Measurements from ENCODE around the gene D2HGDH.

The D2HGDH gene

GRCh38 chr2:241775223-241776177 is 41.1 kb downstream of the D2HGDH start:
- no peak overlapping the region for H3K4me3 ChIP-seq (ENCODE audit: low read depth in 1 of 2, low read length in 2 of 2)
- no peaks in the 10 kb centered on the region for H3K36me3 ChIP-seq (ENCODE audit: insufficient read depth, low read length)
- no peaks in the 10 kb centered on the region for H4K20me1 ChIP-seq (ENCODE audit: insufficient read depth, low read length)
- H3K27ac ChIP-seq (ENCODE audit: low read length) = no peak overlapping the region
- no peaks in the 10 kb centered on the region for H3K4me1 ChIP-seq (ENCODE audit: insufficient read depth, low read length)
- no peaks in the 10 kb centered on the region for H3K27me3 ChIP-seq (ENCODE audit: insufficient read depth, low read length, poor library complexity)
- H3K4me2 ChIP-seq (ENCODE audit: insufficient read depth, low read length) = no peak overlapping the region
- TF ChIP-seq CTCF (IDR thresholded peaks at IDR 0.05; ENCODE audit: borderline replicate concordance, extremely low read depth, low read length, poor library complexity, severe bottlenecking) (no peak), EZH2 (IDR thresholded peaks at IDR 0.05; ENCODE audit: borderline replicate concordance, low read depth, low read length, severe bottlenecking) (no peak)
- ATAC-seq (ENCODE audit: insufficient read depth, low read depth) (0 out of 3 replicates have a peak, but pooled peaks have one; percentile 21), DNase-seq (peak; percentile 1)
- H3K79me2 ChIP-seq (ENCODE audit: insufficient read depth, low read length) = no peaks in the 10 kb centered on the region
- peaks cover 3% of the 10 kb centered on the region for H3K9me3 ChIP-seq (ENCODE audit: insufficient read depth, low read length, severe bottlenecking)
- no peak overlapping the region for H3K9ac ChIP-seq (ENCODE audit: low read depth, low read length)
- H2AFZ ChIP-seq (ENCODE audit: low read depth, low read length) = no peak overlapping the region

- no peak within 1 kb of the TSS for H3K9ac ChIP-seq (ENCODE audit: low read depth, low read length)
- peaks cover 14% of the 10 kb centered on the region for H3K9me3 ChIP-seq (ENCODE audit: insufficient read depth, low read length, severe bottlenecking)
- no peak within 1 kb of the TSS for H3K27ac ChIP-seq (ENCODE audit: low read length)
- H4K20me1 ChIP-seq (ENCODE audit: insufficient read depth, low read length) = no peaks in the 10 kb centered on the region
- no peak for TF ChIP-seq EZH2 (IDR thresholded peaks at IDR 0.05; ENCODE audit: borderline replicate concordance, low read depth, low read length, severe bottlenecking)
- H2AFZ ChIP-seq (ENCODE audit: low read depth, low read length) = no peak within 1 kb of the TSS
- H3K4me1 ChIP-seq (ENCODE audit: insufficient read depth, low read length) = no peaks in the 10 kb centered on the region
- no peaks in the 10 kb centered on the region for H3K79me2 ChIP-seq (ENCODE audit: insufficient read depth, low read length)
- ATAC-seq (ENCODE audit: insufficient read depth, low read depth) (no peak), DNase-seq (peak; percentile 2)
- no peak within 1 kb of the TSS for H3K4me3 ChIP-seq (ENCODE audit: low read depth in 1 of 2, low read length in 2 of 2)
- H3K36me3 ChIP-seq (ENCODE audit: insufficient read depth, low read length) = no peaks in the 10 kb centered on the region
- no peaks in the 10 kb centered on the region for H3K27me3 ChIP-seq (ENCODE audit: insufficient read depth, low read length, poor library complexity)
- H3K4me2 ChIP-seq (ENCODE audit: insufficient read depth, low read length) = no peak within 1 kb of the TSS
Measured at GRCh38 chr2:241776336-241777169, 42.1 kb downstream of the D2HGDH start, which contains the start of gene GAL3ST2. Gene GAL3ST2 (plus strand): TSS chr2:241776822. CDS start chr2:241776956, 134 bp downstream.

GRCh38 chr2:241777170-241777685 is 42.8 kb downstream of the D2HGDH start:
- no peak overlapping the region for H3K4me2 ChIP-seq (ENCODE audit: insufficient read depth, low read length)
- H3K36me3 ChIP-seq (ENCODE audit: insufficient read depth, low read length) = no peaks in the 10 kb centered on the region
- H3K4me3 ChIP-seq (ENCODE audit: low read depth in 1 of 2, low read length in 2 of 2) = no peak overlapping the region
- H3K4me1 ChIP-seq (ENCODE audit: insufficient read depth, low read length) = no peaks in the 10 kb centered on the region
- no peak overlapping the region for H3K27ac ChIP-seq (ENCODE audit: low read length)
- no peaks in the 10 kb centered on the region for H3K79me2 ChIP-seq (ENCODE audit: insufficient read depth, low read length)
- H3K9me3 ChIP-seq (ENCODE audit: insufficient read depth, low read length, severe bottlenecking) = peaks cover 16% of the 10 kb centered on the region
- no peaks in the 10 kb centered on the region for H3K27me3 ChIP-seq (ENCODE audit: insufficient read depth, low read length, poor library complexity)
- no peak overlapping the region for H2AFZ ChIP-seq (ENCODE audit: low read depth, low read length)
- no peak overlapping the region for H3K9ac ChIP-seq (ENCODE audit: low read depth, low read length)
- TF ChIP-seq CTCF (IDR thresholded peaks at IDR 0.05; ENCODE audit: borderline replicate concordance, extremely low read depth, low read length, poor library complexity, severe bottlenecking) (no peak), EZH2 (IDR thresholded peaks at IDR 0.05; ENCODE audit: borderline replicate concordance, low read depth, low read length, severe bottlenecking) (no peak)
- DNase-seq (no peak), ATAC-seq (ENCODE audit: insufficient read depth, low read depth) (no peak)
- no peaks in the 10 kb centered on the region for H4K20me1 ChIP-seq (ENCODE audit: insufficient read depth, low read length)
